CMK (cell line): ENCODE results near the gene ATR.
A peak's percentile ranks its signal among the peaks of the same experiment; 100 is the strongest.
"Not testable (repeated sequence)": the region's sequence is repeated elsewhere in the genome, so short reads cannot be mapped to it uniquely, and the experiment has no call there.

ENCODE experiments used
- DNase-seq: peaks from one replicate; pipeline ENCODE4 v3.0.0-alpha.2; 2010; ENCODE audit warnings: low read depth

Gene ATR

GRCh38 chr3:142447852-142448823 lies 130.4 kb downstream of the ATR start, which contains the start of gene XRN1:
TSS of gene XRN1 (minus strand) at chr3:142448037. CDS start at chr3:142447944, 93 bp downstream.
- DNase-seq: peak; percentile 69

- peak; percentile 12 for DNase-seq
Measured at GRCh38 chr3:142447301-142447851, 131.2 kb downstream of the ATR start.

GRCh38 chr3:142445816-142446254 lies 132.7 kb downstream of the ATR start:
- no peak for DNase-seq

GRCh38 chr3:142444343-142444742 lies 134.2 kb downstream of the ATR start:
- DNase-seq: no peak

- DNase-seq: not testable (repeated sequence)
Measured at GRCh38 chr3:142443060-142443459, 135.5 kb downstream of the ATR start.

GRCh38 chr3:142439499-142440220 lies 138.9 kb downstream of the ATR start:
- not testable (repeated sequence) for DNase-seq

GRCh38 chr3:142438096-142438495 lies 140.4 kb downstream of the ATR start:
- DNase-seq: not testable (repeated sequence)

- DNase-seq: no peak
Measured at GRCh38 chr3:142436951-142437585, 141.5 kb downstream of the ATR start.

- no peak for DNase-seq
Measured at GRCh38 chr3:142434503-142434902, 144.0 kb downstream of the ATR start.

- no peak for DNase-seq
Measured at GRCh38 chr3:142433110-142433509, 145.4 kb downstream of the ATR start.

GRCh38 chr3:142429582-142429981 lies 149.0 kb downstream of the ATR start:
- DNase-seq: no peak

- DNase-seq: no peak
Measured at GRCh38 chr3:142424754-142425153, 153.8 kb downstream of the ATR start.

GRCh38 chr3:142418926-142419592 lies 159.5 kb downstream of the ATR start:
- no peak for DNase-seq

GRCh38 chr3:142417302-142417701 lies 161.2 kb downstream of the ATR start:
- DNase-seq: no peak

- not testable (repeated sequence) for DNase-seq
Measured at GRCh38 chr3:142400537-142400936, 178.0 kb downstream of the ATR start.
